Measurements from ENCODE around the gene CSTPP1.

DNA sequence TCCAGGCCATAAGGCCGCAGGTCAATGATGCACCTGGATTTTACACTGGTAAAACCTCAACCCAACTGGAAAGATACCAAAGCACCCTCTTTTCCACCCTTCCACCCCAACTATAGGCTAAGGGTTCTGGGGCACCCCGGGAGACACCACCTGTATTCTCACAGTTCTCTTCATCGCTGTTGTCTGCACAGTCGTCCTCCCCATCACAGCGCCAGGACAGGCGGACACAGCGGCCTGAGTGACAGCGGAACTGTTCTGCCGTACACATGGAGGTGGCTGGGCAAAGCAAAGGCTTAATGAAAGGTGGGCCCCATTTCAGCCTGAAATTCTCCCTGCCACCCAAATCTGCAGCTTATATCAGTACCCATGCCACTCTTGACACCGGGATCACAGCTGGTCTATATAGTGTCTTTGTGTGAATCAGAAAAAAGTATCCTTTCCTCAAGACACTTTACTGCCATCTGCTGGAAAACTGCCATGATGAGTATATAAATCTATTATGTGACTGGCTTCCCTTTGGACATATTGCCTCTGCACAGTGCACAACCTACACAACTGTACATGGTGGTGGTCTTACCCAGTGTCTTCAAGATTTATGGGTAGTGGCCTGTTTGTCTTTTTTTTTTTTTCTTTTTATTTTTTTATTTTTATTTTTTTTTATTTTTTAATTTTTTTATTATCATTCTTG, 39.7 kb upstream of the CSTPP1 start:
- TF ChIP-seq TAF1 (IDR thresholded peaks at IDR 0.05; ENCODE audit: borderline replicate concordance, insufficient read depth, low read length) (no peak), SIN3A (IDR thresholded peaks at IDR 0.05; ENCODE audit: borderline replicate concordance, insufficient read depth, low read length) (no peak), REST (IDR thresholded peaks at IDR 0.05; ENCODE audit: insufficient read depth in 1 of 2, low read depth in 2 of 2, low read length in 2 of 2) (no peak)

All from PFSK-1 (cell line).